IMR-90 (cell line): ENCODE measurements around the gene MEF2C.

Experiments
- BHLHE40 ChIP-seq: fragments of 150-350 bp; IDR thresholded peaks from 2 replicates; pipeline ENCODE4 v1.6.1; 2016; ENCODE audit warnings: mild to moderate bottlenecking, low read depth, low read length
- CEBPB ChIP-seq: IDR thresholded peaks from 2 replicates; pipeline ENCODE4 v1.6.1; 2012; ENCODE audit warnings: low read depth, low read length, improper control_type of control experiment
- CHD1 ChIP-seq: IDR thresholded peaks from 2 replicates; pipeline ENCODE4 v1.6.1; 2012; ENCODE audit warnings: low read depth, low read length, improper control_type of control experiment
- FOS ChIP-seq: fragments of 150-350 bp; IDR thresholded peaks from 2 replicates; pipeline ENCODE4 v1.6.1; 2016; ENCODE audit warnings: low read depth, low read length
- MAFK ChIP-seq: IDR thresholded peaks from 2 replicates; pipeline ENCODE4 v1.6.1; 2012; ENCODE audit warnings: low read depth, low read length, improper control_type of control experiment
- MAZ ChIP-seq: IDR thresholded peaks from 2 replicates; pipeline ENCODE4 v1.6.1; 2012; ENCODE audit warnings: low read depth, mild to moderate bottlenecking, low read length, improper control_type of control experiment, moderate library complexity, borderline replicate concordance
- NFE2L2 ChIP-seq: fragments of 150-350 bp; IDR thresholded peaks from 2 replicates; pipeline ENCODE4 v1.6.1; 2016; ENCODE audit warnings: low read depth, mild to moderate bottlenecking, low read length
- POLR2A ChIP-seq: IDR thresholded peaks from 2 replicates; pipeline ENCODE4 v1.6.1; 2012; ENCODE audit warnings: mild to moderate bottlenecking, low read depth, low read length
- RAD21 ChIP-seq: IDR thresholded peaks from 2 replicates; pipeline ENCODE4 v1.6.1; 2012; ENCODE audit warnings: low read length, improper control_type of control experiment
- RFX5 ChIP-seq: IDR thresholded peaks from 2 replicates; pipeline ENCODE4 v1.8.0; 2012; ENCODE audit warnings: low read depth, mild to moderate bottlenecking, low read length, moderate library complexity
- SMC3 ChIP-seq: fragments of 150-350 bp; IDR thresholded peaks from 2 replicates; pipeline ENCODE4 v1.6.1; 2016; ENCODE audit warnings: low read depth, mild to moderate bottlenecking, antibody characterized with exemption, low read length, moderate library complexity
- TF ChIP-seq, protein P1 (sequence below): conservative IDR thresholded peaks from 2 replicates; pipeline ENCODE4 v1.5.1; 2012; ENCODE audit warnings: mild to moderate bottlenecking, low read depth, low read length, improper control_type of control experiment
- TF ChIP-seq, protein P2 (sequence below): fragments of 150-350 bp; IDR thresholded peaks from 2 replicates; pipeline ENCODE4 v1.6.1; 2017; ENCODE audit warnings: mild to moderate bottlenecking, antibody characterized with exemption, low read length, low read depth

DNA sequence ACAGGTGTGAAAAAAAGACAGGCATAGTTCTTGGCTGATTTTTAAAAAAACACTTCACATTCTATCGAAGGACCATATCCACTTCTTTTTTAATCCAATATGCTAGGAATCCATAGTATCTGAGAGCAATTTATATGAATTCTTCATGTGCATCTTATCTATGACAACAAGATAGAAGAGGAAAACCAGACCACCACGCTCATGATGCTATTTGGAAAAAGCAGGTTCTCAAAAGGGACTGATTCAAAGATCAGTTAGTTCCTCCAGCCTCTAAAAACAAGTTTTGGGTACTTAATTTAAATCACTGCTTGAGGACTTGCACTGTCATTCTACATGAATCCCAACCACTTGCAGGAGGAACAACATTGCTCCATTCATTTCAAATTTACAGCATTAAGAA lies 6.3 kb downstream of the MEF2C start:
- no peak for TF ChIP-seq POLR2A
- TF ChIP-seq, protein P1, sequence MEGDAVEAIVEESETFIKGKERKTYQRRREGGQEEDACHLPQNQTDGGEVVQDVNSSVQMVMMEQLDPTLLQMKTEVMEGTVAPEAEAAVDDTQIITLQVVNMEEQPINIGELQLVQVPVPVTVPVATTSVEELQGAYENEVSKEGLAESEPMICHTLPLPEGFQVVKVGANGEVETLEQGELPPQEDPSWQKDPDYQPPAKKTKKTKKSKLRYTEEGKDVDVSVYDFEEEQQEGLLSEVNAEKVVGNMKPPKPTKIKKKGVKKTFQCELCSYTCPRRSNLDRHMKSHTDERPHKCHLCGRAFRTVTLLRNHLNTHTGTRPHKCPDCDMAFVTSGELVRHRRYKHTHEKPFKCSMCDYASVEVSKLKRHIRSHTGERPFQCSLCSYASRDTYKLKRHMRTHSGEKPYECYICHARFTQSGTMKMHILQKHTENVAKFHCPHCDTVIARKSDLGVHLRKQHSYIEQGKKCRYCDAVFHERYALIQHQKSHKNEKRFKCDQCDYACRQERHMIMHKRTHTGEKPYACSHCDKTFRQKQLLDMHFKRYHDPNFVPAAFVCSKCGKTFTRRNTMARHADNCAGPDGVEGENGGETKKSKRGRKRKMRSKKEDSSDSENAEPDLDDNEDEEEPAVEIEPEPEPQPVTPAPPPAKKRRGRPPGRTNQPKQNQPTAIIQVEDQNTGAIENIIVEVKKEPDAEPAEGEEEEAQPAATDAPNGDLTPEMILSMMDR = no peak
- no peak for TF ChIP-seq SMC3
- no peak for TF ChIP-seq CEBPB
- TF ChIP-seq RAD21 = no peak
- TF ChIP-seq, protein P2, sequence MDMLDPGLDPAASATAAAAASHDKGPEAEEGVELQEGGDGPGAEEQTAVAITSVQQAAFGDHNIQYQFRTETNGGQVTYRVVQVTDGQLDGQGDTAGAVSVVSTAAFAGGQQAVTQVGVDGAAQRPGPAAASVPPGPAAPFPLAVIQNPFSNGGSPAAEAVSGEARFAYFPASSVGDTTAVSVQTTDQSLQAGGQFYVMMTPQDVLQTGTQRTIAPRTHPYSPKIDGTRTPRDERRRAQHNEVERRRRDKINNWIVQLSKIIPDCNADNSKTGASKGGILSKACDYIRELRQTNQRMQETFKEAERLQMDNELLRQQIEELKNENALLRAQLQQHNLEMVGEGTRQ = no peak
- no peak for TF ChIP-seq NFE2L2
- TF ChIP-seq FOS = no peak
- TF ChIP-seq MAFK = no peak
- no peak for TF ChIP-seq RFX5
- TF ChIP-seq BHLHE40 = no peak
- TF ChIP-seq CHD1 = no peak
- TF ChIP-seq MAZ = no peak
